Liver (tissue), 3 donors: ENCODE data around the gene NCBP2.

Experiments used
- CTCF ChIP-seq: fragments of 150-350 bp; IDR thresholded peaks from 2 replicates; pipeline ENCODE4 v1.5.1; 2017; ENCODE audit warnings: improper control_type of control experiment, low read depth, low read length; ENCODE audit not compliant: missing input control
- GABPA ChIP-seq, 2 donors: IDR thresholded peaks in 1 of 2; conservative IDR thresholded peaks in 1 of 2; 2 replicates each; pipeline ENCODE4 v1.6.1; 2016; ENCODE audit warnings: antibody characterized with exemption in 2 of 2, mild to moderate bottlenecking in 1 of 2, moderate library complexity in 1 of 2
- RAD21 ChIP-seq, 2 donors: IDR thresholded peaks; 2 replicates each; pipeline ENCODE4 v1.6.1; 2016; ENCODE audit warnings: antibody characterized with exemption in 2 of 2, mild to moderate bottlenecking in 2 of 2
- TAF1 ChIP-seq: conservative IDR thresholded peaks from 2 replicates; pipeline ENCODE4 v1.6.1; 2016; ENCODE audit warnings: antibody characterized with exemption, mild to moderate bottlenecking
- TF ChIP-seq, protein P1 (sequence below): IDR thresholded peaks from 2 replicates; pipeline ENCODE4 v1.6.1; 2016; ENCODE audit warnings: antibody characterized with exemption
- TF ChIP-seq, protein P2 (sequence below): IDR thresholded peaks from 2 replicates; pipeline ENCODE4 v1.6.1; 2016; ENCODE audit warnings: antibody characterized with exemption, mild to moderate bottlenecking
- donor health status: healthy.
- donor health status: healthy.

GRCh38 chr3:196989721-196990262 lies 47.5 kb upstream of the NCBP2 start:
- TF ChIP-seq CTCF (no peak), TAF1 (no peak), GABPA (IDR thresholded peaks at IDR 0.05 in 1 of 2, conservative IDR thresholded peaks at IDR 0.05 in 1 of 2) (no peak), RAD21 (IDR thresholded peaks at IDR 0.05) (no peak)
- TF ChIP-seq, protein P1, sequence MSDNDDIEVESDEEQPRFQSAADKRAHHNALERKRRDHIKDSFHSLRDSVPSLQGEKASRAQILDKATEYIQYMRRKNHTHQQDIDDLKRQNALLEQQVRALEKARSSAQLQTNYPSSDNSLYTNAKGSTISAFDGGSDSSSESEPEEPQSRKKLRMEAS, result no peak
- TF ChIP-seq, protein P2, sequence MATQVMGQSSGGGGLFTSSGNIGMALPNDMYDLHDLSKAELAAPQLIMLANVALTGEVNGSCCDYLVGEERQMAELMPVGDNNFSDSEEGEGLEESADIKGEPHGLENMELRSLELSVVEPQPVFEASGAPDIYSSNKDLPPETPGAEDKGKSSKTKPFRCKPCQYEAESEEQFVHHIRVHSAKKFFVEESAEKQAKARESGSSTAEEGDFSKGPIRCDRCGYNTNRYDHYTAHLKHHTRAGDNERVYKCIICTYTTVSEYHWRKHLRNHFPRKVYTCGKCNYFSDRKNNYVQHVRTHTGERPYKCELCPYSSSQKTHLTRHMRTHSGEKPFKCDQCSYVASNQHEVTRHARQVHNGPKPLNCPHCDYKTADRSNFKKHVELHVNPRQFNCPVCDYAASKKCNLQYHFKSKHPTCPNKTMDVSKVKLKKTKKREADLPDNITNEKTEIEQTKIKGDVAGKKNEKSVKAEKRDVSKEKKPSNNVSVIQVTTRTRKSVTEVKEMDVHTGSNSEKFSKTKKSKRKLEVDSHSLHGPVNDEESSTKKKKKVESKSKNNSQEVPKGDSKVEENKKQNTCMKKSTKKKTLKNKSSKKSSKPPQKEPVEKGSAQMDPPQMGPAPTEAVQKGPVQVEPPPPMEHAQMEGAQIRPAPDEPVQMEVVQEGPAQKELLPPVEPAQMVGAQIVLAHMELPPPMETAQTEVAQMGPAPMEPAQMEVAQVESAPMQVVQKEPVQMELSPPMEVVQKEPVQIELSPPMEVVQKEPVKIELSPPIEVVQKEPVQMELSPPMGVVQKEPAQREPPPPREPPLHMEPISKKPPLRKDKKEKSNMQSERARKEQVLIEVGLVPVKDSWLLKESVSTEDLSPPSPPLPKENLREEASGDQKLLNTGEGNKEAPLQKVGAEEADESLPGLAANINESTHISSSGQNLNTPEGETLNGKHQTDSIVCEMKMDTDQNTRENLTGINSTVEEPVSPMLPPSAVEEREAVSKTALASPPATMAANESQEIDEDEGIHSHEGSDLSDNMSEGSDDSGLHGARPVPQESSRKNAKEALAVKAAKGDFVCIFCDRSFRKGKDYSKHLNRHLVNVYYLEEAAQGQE, result no peak
